NB4 (cell line): Measurements from ENCODE around the gene TMEM86B.

Source experiments
- CTCF ChIP-seq: IDR thresholded peaks from one replicate; pipeline ENCODE4 v1.5.1; 2012; ENCODE audit warnings: low read depth, low read length
- MAX ChIP-seq: IDR thresholded peaks from 2 replicates; pipeline ENCODE4 v1.6.1; 2011; ENCODE audit warnings: low read depth, low read length
- MYC ChIP-seq: IDR thresholded peaks from 2 replicates; pipeline ENCODE4 v1.6.1; 2011; ENCODE audit warnings: low read depth, low read length
- POLR2A ChIP-seq: IDR thresholded peaks from 2 replicates; pipeline ENCODE4 v1.6.1; 2011; ENCODE audit warnings: mild to moderate bottlenecking; ENCODE audit not compliant: insufficient read length; ENCODE audit errors: extremely low read depth

- TF ChIP-seq CTCF, result no peak
- no peak for TF ChIP-seq POLR2A
- no peak for TF ChIP-seq MAX
- no peak for TF ChIP-seq MYC
Observed at GRCh38 chr19:55199620-55200204, 28.9 kb downstream of the TMEM86B start.
